GM19351 (cell line): ENCODE data around the gene MYO18A.
"Not testable (repeated sequence)": the region's sequence is repeated elsewhere in the genome, so short reads cannot be mapped to it uniquely, and the experiment has no call there.

Experiments
- ATAC-seq: cut with Tn5 transposase; IDR thresholded peaks from one replicate; pipeline ENCODE4 v1.9.1; 2021; ENCODE audit warnings: mild to moderate bottlenecking, moderate library complexity; ENCODE audit not compliant: unreplicated experiment

MYO18A gene

DNA sequence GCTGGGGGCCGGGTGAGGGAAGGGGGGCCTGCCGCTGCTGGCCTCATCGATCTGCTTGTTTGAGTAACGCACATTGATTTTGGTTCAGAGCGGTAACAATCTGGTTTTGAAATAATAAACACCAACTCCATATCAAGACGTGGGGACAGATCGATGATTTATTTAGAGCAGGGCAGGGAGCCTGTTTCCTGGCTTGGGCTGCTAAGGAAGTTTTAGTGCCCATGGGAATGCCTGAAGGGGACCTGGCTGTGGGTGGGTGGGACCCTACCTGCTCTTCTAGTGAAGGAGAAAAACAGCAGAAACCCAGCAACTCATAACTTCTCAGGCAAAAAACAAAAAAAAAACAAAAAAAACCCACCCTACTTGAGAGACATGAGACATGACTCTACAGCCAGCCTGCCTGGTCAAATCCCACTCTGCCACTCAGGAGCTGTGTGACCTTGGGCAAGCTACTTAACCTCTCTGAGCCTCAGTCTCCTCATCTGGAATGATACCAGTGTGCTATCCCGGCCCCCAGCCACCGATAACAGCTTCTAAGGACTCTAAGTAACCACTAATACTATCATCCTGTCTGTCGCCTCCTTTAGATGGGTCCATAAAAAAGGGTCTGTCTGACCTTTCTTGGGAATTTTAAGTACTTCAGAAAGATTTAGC is 71.2 kb downstream of the MYO18A start:
- ATAC-seq: no peak

DNA sequence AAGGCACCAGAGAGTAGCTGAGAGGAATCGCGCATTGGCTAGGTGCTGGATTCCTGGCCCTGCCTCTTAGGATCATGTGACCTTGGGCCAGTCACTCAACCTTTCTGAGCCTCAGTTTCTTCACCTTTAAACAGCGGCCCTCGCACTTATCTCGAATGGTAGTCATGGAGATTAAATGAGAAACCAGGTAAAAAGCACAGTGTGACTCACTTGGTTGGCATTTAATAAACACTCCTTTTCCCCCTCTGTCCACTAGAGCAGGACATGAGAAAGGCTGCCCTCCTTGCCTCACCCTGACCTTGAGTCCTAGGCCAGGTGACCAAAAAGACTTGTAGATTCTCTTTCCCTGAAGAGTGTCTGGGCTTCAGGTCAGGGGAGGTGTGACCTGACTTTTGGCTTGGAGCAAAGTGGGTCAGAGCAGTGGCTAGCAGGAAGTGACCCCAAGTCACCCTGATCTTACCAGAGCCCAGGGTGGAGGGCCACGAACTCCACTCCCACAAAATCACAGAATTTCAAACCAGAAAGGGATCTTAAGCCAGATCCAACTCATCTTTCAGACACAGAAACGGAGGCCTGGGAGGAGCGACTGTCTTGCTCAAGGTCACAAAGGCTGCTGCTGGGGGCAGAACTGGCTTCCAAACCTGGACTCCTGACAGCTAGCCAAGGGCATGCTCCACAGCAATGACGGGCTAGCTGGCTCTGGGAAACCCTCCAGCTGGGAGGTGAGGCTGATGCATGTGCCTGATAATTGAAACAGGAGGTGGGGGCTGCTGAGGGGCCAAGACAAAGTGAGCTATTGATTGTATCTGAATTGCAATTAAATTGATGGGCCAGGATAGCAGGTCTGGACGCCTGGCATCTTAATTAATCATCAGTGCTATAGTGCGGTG is 72.0 kb downstream of the MYO18A start:
- ATAC-seq: no peak

DNA sequence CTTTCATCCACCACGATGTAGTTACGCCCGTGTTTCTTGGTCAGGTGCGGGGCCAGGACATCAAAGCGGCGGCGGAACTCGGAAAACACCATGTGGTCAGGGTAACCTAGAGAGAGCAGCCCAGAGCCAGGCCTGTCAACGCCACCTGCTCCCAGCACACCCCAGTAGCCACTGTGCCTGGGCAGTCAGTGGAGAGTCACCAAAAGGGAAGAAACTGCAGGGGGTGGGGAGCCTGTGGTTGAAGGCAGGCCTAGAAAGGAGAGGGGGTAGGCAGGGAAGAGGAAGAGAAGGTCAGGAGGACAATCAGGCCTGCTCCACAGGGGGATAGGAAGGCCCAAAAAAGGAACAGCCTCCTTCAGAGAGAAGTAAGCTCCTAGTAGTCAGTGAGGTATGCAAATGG is 73.1 kb downstream of the MYO18A start:
- ATAC-seq: no peak

DNA sequence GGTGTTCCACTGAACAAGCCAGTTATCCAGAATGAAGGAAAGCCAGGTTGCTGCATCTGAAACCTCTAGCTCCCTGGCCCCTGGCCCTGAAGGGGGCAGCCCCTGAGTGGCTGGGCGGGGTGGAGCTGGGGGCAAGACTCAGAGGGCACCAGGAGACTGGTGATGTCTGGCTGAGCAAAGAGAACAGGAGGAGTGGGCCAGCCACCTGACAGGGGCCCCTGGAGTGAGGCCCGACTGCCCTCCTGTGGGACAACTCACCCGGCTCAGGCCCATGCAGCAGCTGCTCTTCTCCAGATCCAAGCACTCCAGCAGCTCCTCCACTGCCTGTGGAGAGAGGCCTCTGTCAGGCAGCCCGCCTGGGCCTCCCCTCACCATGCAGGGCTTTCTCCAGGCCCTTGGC is 76.9 kb downstream of the MYO18A start:
- no peak for ATAC-seq

DNA sequence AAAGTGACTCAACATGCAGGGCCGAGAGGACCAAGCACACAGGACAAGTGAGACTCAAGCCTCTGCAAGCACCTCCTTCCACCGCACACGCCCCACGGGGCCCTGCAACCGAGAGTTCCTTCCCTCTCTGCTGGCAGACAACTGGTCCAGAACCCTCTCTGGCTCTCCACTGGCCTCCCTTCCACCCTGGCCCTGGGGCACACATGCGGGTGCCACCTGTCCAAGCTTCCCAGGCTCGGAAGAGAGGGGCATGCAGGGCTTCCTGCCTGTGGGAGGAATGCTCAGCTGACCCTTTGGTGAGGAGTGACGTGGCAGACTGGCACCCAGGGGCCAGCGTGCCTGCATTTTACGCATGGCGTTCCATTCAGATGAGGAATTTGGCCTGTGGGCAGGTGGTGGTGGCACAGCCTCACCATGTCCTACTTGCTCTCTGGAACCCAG is 77.4 kb downstream of the MYO18A start:
- ATAC-seq: no peak

DNA sequence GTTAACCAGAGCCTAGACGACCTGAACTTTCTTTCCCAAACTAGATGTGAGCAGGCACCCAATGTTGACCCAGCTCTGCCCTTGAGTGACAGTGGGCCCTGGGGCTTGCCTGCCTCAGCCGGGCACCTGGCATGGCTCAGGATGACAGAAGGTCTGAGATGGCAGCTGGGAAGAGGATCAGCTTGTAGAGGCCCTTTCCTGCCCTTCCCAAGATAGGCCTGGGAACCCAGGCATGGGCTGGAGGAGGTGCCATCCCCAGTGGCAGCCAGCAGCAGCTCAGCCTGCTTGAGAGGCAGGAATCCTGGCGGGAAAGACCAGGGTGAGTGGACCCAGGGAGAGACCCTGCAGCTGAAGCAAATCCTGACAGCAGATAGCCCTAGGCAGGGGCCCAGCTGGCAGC is 78.2 kb downstream of the MYO18A start:
- no peak for ATAC-seq

DNA sequence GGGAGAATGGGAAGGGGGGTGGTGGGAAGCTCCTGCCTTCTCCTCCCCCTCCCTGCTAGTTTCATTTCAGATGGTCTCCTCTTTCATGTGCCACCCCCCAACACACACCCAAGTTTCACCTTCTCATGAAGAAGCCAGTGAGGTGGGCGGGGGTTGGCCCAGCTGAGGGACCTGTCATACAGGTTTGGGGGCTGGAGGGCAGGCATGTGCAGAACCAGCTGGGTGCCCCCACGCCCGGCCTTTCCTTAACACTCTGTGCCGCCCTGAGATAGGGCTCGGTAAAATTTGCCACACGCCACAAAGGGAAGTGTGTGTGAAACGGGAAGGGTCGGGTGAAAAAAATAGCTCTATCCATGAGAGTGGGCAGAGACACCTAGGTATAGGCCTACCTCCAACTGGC is 79.9 kb downstream of the MYO18A start:
- ATAC-seq: no peak

DNA sequence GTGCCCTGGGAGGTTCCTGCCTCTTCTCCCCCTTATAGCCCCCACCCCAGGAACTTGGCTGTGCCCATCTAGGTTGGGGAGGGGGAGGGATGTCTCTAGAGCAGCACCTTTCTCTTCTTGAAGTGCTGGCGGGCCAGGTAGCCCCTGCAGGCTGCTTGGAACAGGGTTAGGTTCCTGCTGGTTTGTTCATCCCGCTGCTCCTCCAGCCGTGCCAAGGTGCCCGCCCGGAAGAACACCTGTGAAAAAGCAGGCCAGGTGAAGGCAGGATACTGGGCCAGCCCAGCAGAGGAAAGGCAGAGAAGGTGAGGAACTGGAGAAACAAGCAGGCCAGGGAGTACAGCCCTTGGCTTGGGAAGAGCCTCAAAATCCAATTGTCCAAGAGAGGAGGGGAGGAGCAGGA is 80.7 kb downstream of the MYO18A start:
- no peak for ATAC-seq

DNA sequence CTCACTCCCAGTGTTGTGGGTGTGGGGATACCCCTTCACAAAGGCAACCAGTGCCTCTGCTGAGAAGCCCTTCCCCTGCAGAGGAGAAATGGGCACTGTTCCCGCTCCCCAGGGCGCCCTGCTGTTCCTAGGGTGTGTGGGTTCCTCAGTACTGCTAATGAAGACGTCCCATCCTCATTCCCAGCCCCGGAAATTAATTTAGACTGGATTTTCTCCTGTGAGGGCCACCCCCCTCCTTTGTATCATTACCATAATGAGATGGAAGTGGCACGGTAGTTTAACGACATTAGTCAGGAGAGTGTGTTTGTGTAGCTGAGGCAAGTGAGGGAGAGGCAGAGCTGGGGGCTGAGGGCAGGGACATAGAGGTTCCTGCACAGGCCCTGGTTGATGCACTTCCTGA is 84.1 kb downstream of the MYO18A start:
- no peak for ATAC-seq

DNA sequence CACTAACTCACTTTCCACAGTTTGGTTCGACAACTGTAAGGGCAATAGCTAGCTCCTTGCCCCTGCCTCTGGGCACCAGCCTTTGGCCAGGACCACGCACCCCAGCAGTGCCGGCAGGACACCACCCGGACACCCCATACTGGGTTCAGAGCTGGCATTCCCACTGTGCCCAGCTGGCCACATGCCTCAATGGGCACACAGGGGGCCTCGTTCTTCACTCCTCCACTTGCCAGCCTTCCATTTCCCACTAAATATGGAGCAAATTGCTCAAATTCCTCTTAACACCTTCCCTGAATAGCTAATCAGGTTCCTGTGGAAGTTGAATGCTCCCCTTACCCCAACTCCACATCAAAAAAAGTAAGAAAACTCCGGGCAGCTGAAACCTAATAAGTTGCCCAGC is 84.8 kb downstream of the MYO18A start:
- no peak for ATAC-seq

DNA sequence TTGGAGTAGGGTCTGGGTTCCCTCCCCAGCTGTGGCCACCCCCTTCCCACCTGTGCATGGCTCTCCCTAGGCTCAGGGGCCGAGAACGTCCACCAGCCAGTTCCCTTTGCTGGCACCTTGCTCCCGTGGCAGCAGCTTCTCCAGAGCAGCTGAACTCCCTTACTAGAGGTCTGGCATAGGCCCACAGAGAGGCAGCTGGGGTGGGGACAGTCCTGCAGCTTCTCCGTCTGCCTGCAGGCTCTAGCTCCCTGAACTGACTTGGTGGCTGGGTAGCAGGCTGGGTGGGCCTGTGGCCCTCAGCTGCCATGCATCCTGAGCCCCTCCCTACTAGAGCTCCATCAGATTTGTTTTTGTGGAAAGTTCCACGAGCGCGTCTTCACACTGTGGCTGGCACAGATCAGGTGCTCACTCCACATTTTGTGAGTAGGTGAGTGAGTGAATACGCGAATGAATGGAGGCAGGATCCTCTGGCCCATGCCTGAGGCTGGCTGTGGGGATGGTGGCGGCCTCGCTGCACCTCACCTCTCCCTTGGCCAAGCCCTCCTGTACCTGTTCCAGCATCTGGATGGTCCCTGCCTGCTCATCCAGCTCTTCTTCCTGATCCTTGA is 86.0 kb downstream of the MYO18A start:
- no peak for ATAC-seq

DNA sequence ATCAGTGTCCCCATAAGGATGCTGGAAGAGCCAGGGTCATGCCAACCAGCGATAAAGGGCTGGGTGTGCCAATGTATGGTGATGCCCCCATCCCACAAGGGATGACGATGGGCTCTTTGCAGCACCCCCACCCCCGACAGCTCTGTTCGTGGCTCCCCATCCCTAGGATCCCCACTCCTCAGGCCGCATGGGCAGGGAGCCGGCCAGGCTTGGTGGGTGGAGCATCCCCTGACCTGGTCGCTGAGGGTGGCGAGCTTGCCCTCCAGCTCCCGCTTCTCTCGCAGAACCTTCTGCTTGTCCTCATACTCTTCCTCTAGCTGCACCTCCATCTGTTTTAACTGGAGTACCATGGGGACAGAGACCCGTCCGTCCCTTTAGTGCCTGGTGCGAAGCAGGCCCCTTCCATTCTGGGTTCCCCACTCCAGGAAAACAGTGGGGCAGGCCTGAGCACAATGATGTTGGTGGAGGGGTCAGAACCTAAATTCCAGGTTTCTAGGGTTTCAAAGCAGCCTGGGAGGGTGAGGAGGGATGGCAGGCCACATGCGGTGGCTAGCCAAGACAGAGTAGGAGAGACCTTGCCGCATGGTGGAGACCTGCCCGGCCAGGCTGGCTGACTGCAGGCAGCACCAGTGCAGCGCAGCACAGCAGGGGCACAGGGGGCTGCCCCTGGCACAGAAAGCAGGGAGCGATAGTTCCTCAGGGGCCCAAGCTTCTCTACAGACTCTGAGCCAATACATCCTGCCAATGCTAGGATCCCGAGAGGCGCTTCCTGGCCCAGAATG is 86.9 kb downstream of the MYO18A start:
- ATAC-seq: no peak

DNA sequence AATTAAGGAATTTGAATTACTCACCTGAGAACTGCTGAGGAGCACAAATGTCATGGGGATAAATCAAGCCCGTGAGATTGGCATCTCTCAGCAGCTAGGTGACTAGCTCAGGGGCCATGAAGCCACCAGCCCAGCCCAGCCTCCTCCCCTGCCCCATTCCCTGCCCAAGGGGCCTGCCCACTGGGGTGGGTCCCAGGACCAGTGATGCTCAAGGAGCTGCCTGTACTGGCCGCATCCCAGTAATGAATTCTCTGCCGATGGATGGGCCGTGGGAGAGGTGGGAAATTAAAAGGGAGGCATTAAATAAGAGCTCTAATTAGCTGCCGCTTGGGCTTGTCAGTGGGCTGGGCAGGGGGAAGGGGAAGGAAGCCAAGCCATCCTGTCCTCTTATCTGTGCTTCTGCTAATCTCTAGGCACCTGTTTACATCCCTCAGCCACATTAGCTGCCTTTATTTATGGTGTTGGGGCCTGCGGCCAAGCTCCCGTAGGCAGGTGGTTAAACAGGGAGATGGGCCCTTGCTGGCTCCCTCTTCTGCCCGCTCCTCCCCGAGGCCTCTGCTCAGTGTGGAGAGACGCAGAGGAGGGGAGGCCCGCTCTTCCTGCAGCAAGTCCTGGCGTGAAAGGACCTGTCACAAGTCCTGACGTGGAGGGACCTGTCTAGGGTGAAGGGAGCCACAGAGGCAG is 88.5 kb downstream of the MYO18A start:
- ATAC-seq: no peak

DNA sequence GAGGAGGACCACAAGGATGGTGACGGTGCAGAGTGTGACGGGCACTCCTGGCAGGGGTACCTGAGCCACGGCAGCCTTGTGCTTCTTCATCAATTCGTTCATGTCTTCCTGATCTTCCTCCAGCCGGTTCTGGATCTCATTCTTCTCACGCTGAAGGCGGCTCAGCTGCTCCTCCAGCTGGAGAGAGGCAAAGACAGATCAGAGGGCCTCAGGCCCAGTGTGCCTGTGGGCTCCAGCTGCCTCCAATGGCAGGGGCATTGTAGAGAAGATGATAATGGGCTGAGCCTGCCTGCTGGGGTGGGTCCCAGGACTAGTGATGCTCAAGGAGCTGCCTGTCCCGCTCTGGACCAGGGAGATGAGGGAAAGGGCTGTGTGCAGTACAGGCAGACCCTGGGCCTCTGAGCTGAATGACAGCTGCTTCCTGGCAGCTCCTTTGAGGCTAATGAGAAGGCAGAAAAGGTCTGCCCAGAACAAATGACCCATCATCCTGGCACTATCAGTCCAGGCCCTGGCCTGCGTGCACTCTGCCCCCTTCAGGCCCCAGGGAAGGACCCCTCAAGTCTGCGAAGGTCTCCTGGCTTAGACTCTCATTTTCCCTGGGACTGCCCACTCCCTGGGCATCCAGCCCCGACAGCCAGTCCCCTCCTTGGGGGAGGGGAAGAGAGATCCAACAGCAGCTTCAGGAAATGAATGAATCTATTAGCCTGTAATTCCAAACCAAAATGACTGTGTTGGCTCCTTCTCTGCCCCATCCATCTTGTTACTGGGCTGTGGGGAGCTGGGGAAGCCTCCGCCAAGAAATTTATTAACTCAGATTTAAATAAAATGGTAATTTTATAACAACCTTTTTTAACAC is 89.2 kb downstream of the MYO18A start:
- no peak for ATAC-seq

DNA sequence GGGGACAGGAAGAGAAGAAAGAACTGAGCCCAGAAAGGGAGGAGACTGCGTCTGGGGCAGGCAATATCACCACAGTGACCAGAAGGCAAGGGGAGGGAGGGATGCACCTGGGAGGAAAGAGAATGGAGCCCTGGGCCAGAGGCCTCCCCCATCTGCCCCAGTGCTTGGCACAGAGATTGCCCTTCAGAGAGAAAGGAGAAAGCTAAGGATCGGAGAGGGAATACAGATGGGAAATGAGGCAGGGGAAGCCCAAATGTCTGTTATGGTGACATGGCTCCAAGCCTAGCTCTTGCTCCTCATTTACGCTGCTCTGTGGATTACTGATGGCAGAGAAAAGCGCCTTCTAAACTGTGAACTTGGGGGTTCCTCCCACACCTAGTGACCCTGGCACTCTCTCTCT is 90.1 kb downstream of the MYO18A start:
- no peak for ATAC-seq

DNA sequence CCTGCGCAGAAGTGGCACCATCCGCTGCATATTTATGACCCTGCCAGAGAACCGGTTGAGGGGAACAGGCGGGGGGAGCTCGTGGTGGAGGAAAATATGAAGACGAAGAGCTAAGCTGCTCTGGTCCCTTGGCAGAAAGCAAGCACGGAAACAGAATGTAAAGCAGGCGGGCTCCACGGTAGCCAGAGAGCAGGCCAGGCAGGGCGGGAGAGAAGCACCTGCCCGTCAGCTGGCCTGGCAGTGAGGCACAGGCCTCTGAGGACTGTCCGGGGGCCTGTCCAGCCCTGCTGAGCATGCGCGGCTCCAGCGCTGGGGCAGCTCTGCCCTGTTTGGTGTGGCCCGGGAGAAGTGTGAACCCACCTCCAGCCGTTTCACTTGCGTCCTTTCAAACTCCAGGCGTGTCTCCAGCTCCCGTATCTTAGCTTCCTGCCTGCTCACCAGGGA is 90.6 kb downstream of the MYO18A start:
- ATAC-seq: no peak

DNA sequence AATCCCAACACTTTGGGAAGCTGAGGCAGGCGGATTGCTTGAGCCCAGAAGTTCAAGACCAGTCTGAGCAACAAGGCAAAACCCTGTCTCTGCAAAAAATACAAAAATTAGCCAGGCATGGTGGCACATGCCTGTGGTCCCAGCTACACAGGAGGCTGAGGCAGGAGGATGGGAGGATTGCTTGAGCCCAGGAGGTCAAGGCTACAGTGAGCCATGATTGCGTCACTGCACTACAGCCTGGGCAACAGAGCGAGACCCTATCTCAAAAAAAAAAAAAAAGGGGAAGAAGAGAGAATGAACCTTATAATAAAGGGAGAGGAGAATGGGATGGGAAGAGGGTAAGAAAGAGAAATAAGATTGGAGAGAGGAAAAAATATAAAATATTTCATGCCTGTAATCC is 91.4 kb downstream of the MYO18A start:
- not testable (repeated sequence) for ATAC-seq

DNA sequence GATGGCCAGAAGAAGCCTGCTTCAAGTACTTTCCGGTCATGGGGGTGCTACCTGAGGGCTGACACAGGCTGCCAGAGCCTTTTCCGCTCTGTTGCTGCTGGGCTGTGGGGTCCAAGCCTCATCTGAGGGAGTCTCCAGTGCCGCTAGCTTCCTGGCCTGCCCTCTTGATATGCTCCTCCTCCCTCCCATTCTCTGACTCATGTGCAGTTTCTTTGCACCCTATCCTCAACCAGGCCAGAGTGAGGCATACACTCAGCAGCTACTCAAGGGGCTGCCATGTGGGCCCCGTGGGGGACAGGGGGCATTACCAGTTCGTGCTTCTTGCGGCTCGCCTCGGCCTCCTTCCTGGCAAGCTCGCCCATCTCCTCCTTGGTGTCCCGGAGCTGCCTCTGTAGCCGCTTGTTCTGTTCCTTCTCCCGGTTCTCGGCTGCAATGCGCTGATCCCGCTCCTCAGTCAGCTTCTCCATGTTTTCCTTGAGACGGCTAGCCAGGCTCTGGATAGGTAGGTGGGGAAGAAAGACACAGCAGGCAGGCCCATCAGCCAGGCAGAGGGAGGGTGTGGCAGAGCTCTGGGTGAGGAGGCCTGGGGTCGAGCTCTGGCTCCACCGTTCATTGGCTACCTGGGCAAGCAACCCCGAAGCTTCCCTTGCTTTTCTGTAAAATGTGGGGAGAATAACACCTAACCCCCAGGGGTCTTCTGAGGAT is 93.4 kb downstream of the MYO18A start:
- ATAC-seq: no peak

DNA sequence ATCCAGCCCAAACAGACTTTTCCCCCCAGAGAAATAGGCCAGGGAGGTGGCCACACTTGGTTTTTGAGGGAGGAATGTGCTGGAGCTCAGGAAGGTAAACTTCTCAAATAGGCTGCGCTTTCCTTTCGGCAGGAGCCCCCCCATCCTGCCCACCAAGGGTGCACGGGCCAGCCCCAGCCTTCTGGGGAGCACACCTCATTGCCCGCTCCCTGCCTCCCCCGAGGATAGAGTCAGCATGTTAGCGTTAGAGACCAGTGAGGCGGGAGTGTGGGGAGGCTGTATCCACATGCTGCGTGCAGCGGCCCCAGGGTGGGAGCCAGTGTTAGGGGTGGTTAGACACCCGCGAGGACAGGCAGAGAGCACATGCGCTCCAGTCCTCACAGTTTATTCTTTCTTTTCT is 95.0 kb downstream of the MYO18A start:
- no peak for ATAC-seq
